Adrenal gland (tissue), 12 donors: Measurements from ENCODE around the gene ZNF581. TPM values are rescaled to one million over a fixed set of nuclear protein-coding genes. Genes with fewer than 3 reads are reported as not detected.

Experiments
- DNase-seq, 7 donors: peaks; one replicate each; pipeline ENCODE4 v3.0.0-alpha.2; 2019 to 2020
- H3K27ac ChIP-seq, 5 donors: fragments of 200-600 bp; sonication (generic) in 4 of 5; 1 replicate in 3 of 5; 2 replicates in 2 of 5; pipeline versions ENCODE4 v1.5.1 to v1.8.0; 2016 to 2020; ENCODE audit warnings: mild to moderate bottlenecking in 1 of 5
- H3K27me3 ChIP-seq: fragments of 200-600 bp; 2 replicates; pipeline ENCODE4 v1.8.0; 2021
- H3K36me3 ChIP-seq, 2 donors: fragments of 200-600 bp; replicated peaks in 1 of 2; 1 replicate in 1 of 2; 2 replicates in 1 of 2; pipeline versions ENCODE4 v1.5.1 to v1.8.0; 2018 to 2022
- H3K4me1 ChIP-seq, 2 donors: fragments of 200-600 bp; replicated peaks in 1 of 2; 1 replicate in 1 of 2; 2 replicates in 1 of 2; pipeline versions ENCODE4 v1.5.1 to v1.8.0; 2018 to 2021
- H3K4me3 ChIP-seq, 4 donors: fragments of 200-600 bp; sonication (generic) in 3 of 4; one replicate each; pipeline ENCODE4 v1.5.1; 2016 to 2018
- H3K9me3 ChIP-seq, 3 donors: fragments of 200-600 bp; sonication (generic) in 1 of 3; replicated peaks in 1 of 3; 1 replicate in 2 of 3; 2 replicates in 1 of 3; pipeline versions ENCODE4 v1.5.1 to v1.8.0; 2016 to 2021
- POLR2A ChIP-seq, 2 donors: fragments of 450-650 bp; IDR thresholded peaks; one replicate each; pipeline ENCODE4 v1.6.1; 2017; ENCODE audit warnings: antibody characterized with exemption in 2 of 2, mild to moderate bottlenecking in 2 of 2, moderate library complexity in 1 of 2
- WGBS, 4 donors: extraction: QIAGEN DNeasy Blood & Tissue Kit in 2 of 4; methylation state at CpG; one replicate each; pipeline versions ENCODE4 v1.1.5 to v1.1.7; 2013 to 2017; 5-methylcytosine and 5-hydroxymethylcytosine counted together
- intact Hi-C, 2 donors: fragments of 100-400 bp; cut with DNase I; formaldehyde crosslinking; loops; one replicate each; pipeline versions ENCODE4 v1.14.1 to v1.15.0; 2022 to 2023
- polyA plus RNA-seq, 3 donors: library from polyadenylated mRNA; stranded (reverse); fragments of 200-250 nt in 2 of 3; fragments of 350-450 nt in 1 of 3; fragmentation: Illumina TruSeq in 1 of 3; extraction: RNeasy Lipid Tissue Mini Kit (QIAGEN cat#74804) in 1 of 3; gene quantifications; one replicate each; pipeline ENCODE4 v1.2.3, GENCODE V29; 2013 to 2014
- total RNA-seq, 9 donors: library from RNA; depleted of rRNA in 4 of 9; stranded (reverse); fragments of >200 nt in 4 of 9; fragments of 120-200 nt in 1 of 9; fragmentation: NEBNext Ultra II Directional in 1 of 9; extraction: Animal tissue kit (Norgen Biotek cat#: 25700) in 1 of 9; gene quantifications; one replicate each; pipeline versions ENCODE4 v1.1.0 to v1.2.4, GENCODE V29; 2013 to 2023
- TF ChIP-seq, protein P1 (sequence below), 6 experiments: fragments of 450-650 bp in 4 of 6; fragments of 200-600 bp in 2 of 6; sonication (generic) in 1 of 6; IDR thresholded peaks; 1 replicate in 5 of 6; 2 replicates in 1 of 6; pipeline versions ENCODE4 v1.5.1 to v1.8.0; 2016 to 2021; ENCODE audit warnings: antibody characterized with exemption in 6 of 6, mild to moderate bottlenecking in 2 of 6, moderate library complexity in 1 of 6
- donor health status: healthy with polysubstance abuse.
- donor health status: Bipolar disorder and iron deficiency.
- donor health status: DM: yes; HTN: yes; CAD: no.
- donor health status: DM: no; HTN: no; CAD: no.
- donor health status: DM: no; HTN: no; CAD: no.
- donor health status: DM: yes; HTN: yes; CAD: no.

Gene ZNF581
- total and polyA plus RNA-seq, 12 donors, result 8.7 to 55.7 (median 22.7) TPM

GRCh38 chr19:55660404-55660803, 17.0 kb downstream of the ZNF581 start:
- H3K36me3 ChIP-seq, result peaks cover 0 to 56% of the 10 kb centered on the region in 2 donors
- whole genome bisulfite sequencing, 4 donors, result 79 to 89% (median 84%) methylated on average over 8 to 12 of the region's 12 CpGs
- H3K27me3 ChIP-seq, result no peaks in the 10 kb centered on the region
- H3K9me3 ChIP-seq, result no peaks in the 10 kb centered on the region
- no peak overlapping the region for H3K4me3 ChIP-seq
- no peak for DNase-seq
- intact Hi-C loops, result no loop called here
- no peak for TF ChIP-seq POLR2A (IDR thresholded peaks at IDR 0.05)
- TF ChIP-seq, protein P1, sequence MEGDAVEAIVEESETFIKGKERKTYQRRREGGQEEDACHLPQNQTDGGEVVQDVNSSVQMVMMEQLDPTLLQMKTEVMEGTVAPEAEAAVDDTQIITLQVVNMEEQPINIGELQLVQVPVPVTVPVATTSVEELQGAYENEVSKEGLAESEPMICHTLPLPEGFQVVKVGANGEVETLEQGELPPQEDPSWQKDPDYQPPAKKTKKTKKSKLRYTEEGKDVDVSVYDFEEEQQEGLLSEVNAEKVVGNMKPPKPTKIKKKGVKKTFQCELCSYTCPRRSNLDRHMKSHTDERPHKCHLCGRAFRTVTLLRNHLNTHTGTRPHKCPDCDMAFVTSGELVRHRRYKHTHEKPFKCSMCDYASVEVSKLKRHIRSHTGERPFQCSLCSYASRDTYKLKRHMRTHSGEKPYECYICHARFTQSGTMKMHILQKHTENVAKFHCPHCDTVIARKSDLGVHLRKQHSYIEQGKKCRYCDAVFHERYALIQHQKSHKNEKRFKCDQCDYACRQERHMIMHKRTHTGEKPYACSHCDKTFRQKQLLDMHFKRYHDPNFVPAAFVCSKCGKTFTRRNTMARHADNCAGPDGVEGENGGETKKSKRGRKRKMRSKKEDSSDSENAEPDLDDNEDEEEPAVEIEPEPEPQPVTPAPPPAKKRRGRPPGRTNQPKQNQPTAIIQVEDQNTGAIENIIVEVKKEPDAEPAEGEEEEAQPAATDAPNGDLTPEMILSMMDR (IDR thresholded peaks at IDR 0.05), result no peak
- peaks cover 26 to 45% of the 10 kb centered on the region in 2 donors for H3K4me1 ChIP-seq
- H3K27ac ChIP-seq, result peak overlapping the region in 1 of 5 donors; percentile 9

- TF ChIP-seq, protein P1 (IDR thresholded peaks at IDR 0.05), result no peak
- no peak for TF ChIP-seq POLR2A (IDR thresholded peaks at IDR 0.05)
- H3K4me3 ChIP-seq, result no peak overlapping the region
- DNase-seq, result no peak
- H3K27me3 ChIP-seq, result no peaks in the 10 kb centered on the region
- intact Hi-C loops, result no loop called here
- peaks cover 22 to 39% of the 10 kb centered on the region in 2 donors for H3K4me1 ChIP-seq
- H3K9me3 ChIP-seq, result no peaks in the 10 kb centered on the region
- H3K27ac ChIP-seq, result no peak overlapping the region
- WGBS, 4 donors, result 71 to 79% (median 76%) methylated on average over 12 to 16 of the region's 16 CpGs
- peaks cover 0 to 62% of the 10 kb centered on the region in 2 donors for H3K36me3 ChIP-seq
These were observed 17.5 kb downstream of the ZNF581 start for GRCh38 chr19:55660991-55661390.

GRCh38 chr19:55661826-55662225, 18.4 kb downstream of the ZNF581 start:
- H3K36me3 ChIP-seq, result peaks cover 0 to 71% of the 10 kb centered on the region in 2 donors
- intact Hi-C loops, result no loop called here
- TF ChIP-seq POLR2A (IDR thresholded peaks at IDR 0.05), result no peak
- TF ChIP-seq, protein P1 (IDR thresholded peaks at IDR 0.05), result no peak
- H3K9me3 ChIP-seq, result no peaks in the 10 kb centered on the region
- H3K4me1 ChIP-seq, result peaks cover 15 to 30% of the 10 kb centered on the region in 2 donors
- H3K4me3 ChIP-seq, result no peak overlapping the region
- H3K27ac ChIP-seq, result no peak overlapping the region
- DNase-seq, result no peak
- 60 to 64% (median 63%) methylated on average over 7 of the region's 7 CpGs for WGBS, 4 donors
- H3K27me3 ChIP-seq, result no peaks in the 10 kb centered on the region

- intact Hi-C loops, result no loop called here
- Histone ChIP-seq H3K4me3 (no peak overlapping the region), H3K27ac (no peak overlapping the region), H3K9me3 (no peaks in the 10 kb centered on the region), H3K36me3 (peaks cover 0 to 90% of the 10 kb centered on the region in 2 donors), H3K27me3 (no peaks in the 10 kb centered on the region), H3K4me1 (peaks cover 0 to 18% of the 10 kb centered on the region in 2 donors)
- 86 to 89% (median 87%) methylated on average over 9 to 20 of the region's 20 CpGs for WGBS, 4 donors
- TF ChIP-seq, protein P1 (IDR thresholded peaks at IDR 0.05), result no peak
- no peak for TF ChIP-seq POLR2A (IDR thresholded peaks at IDR 0.05)
- DNase-seq, result no peak
These were observed 20.5 kb downstream of the ZNF581 start for GRCh38 chr19:55663846-55664536.
